Choroid plexus epithelial cell (primary cell): Measurements from ENCODE around the gene PARD3B.

Experiments
- DNase-seq: peaks from one replicate; pipeline ENCODE4 v3.0.0-alpha.2; 2010; ENCODE audit warnings: low read depth
- H3K4me3 ChIP-seq: 2 replicates; pipeline ENCODE4 v1.5.1; 2011; ENCODE audit warnings: low read depth, mild to moderate bottlenecking, control low read depth, low read length, moderate library complexity
- TF ChIP-seq, protein P1 (sequence below): conservative IDR thresholded peaks from 2 replicates; pipeline ENCODE4 v1.5.1; 2011; ENCODE audit warnings: low read depth, mild to moderate bottlenecking, control low read depth, inconsistent platforms, low read length, moderate library complexity

PARD3B gene

DNA sequence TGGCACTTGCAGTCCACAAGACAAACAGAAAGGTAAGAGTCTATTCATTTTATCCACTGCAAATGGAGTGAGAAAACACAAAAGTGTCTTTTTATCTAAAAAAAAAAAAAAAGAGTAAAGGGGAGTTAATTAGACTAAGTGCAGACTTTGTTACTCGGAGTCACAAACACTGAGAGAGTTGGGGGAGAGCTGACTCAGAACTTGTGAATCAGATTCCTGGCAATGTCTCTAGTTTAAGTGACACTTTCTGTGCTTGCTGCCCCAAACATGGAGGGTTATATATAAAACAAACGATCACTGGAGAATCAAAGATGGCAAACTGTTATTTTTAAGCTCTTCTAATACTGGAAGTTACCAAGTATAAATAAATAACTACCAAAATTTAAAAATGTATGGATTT lies 631.3 kb downstream of the PARD3B start:
- TF ChIP-seq, protein P1, sequence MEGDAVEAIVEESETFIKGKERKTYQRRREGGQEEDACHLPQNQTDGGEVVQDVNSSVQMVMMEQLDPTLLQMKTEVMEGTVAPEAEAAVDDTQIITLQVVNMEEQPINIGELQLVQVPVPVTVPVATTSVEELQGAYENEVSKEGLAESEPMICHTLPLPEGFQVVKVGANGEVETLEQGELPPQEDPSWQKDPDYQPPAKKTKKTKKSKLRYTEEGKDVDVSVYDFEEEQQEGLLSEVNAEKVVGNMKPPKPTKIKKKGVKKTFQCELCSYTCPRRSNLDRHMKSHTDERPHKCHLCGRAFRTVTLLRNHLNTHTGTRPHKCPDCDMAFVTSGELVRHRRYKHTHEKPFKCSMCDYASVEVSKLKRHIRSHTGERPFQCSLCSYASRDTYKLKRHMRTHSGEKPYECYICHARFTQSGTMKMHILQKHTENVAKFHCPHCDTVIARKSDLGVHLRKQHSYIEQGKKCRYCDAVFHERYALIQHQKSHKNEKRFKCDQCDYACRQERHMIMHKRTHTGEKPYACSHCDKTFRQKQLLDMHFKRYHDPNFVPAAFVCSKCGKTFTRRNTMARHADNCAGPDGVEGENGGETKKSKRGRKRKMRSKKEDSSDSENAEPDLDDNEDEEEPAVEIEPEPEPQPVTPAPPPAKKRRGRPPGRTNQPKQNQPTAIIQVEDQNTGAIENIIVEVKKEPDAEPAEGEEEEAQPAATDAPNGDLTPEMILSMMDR: no peak
- no peak for DNase-seq
- H3K4me3 ChIP-seq: no peak overlapping the region

DNA sequence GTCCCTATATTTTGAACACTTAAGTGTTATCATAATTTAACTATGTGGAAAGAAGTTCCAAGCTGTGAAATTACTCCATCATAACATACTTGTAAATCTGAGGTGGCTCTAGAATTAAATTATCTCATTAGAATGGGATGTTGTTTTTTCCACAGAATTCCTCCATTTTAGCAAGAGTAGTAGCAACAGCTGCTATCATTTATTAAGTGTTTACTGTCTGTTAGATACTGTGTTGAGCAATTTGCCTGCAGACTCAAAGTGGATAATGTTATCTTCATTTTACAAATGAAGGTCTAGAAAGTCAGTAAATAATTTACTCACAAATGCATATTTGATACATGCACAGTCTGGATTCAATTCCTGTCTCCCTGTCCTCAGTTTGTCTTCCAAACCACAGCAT lies 632.3 kb downstream of the PARD3B start:
- DNase-seq: no peak
- TF ChIP-seq, protein P1: no peak
- no peak overlapping the region for H3K4me3 ChIP-seq

DNA sequence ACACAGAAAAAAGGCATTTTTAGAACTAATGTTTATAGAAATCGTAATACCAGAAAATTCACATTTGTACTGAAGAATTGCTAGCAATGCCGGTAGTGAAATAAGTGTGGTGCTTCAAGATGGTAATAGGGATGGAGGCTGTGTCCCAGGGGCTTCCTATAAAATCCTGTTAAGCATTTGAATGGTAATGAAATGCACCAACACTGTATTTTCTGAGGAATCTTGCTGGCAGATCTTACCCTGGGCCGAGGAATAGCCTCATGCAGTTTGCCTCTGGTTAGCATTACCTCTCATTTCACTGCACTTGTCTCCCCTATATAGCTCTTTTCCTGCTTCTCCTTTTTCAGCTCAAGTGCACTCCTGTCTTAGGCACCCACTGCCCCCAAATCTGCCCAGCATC lies 635.5 kb downstream of the PARD3B start:
- TF ChIP-seq, protein P1: no peak
- H3K4me3 ChIP-seq: no peak overlapping the region
- DNase-seq: no peak

DNA sequence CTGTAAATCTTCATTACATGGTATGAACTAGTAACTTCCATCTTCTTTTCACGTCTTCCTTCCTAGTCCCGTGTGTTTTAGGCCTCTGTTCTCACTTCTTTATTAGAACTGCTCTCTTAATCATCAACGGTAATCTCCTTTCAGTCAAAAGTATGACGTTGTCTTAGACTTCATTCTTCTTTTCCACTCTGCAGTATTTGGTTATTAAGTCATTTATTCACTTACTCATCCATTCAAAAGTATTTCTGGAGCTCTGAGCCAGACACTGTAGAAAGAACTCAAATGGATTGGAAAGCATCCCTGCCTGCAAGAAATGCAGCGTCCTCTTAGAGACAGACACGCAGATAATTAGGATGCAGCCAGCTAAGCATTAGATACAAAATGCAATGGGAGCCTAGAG lies 642.5 kb downstream of the PARD3B start:
- DNase-seq: no peak
- TF ChIP-seq, protein P1: no peak
- no peak overlapping the region for H3K4me3 ChIP-seq

DNA sequence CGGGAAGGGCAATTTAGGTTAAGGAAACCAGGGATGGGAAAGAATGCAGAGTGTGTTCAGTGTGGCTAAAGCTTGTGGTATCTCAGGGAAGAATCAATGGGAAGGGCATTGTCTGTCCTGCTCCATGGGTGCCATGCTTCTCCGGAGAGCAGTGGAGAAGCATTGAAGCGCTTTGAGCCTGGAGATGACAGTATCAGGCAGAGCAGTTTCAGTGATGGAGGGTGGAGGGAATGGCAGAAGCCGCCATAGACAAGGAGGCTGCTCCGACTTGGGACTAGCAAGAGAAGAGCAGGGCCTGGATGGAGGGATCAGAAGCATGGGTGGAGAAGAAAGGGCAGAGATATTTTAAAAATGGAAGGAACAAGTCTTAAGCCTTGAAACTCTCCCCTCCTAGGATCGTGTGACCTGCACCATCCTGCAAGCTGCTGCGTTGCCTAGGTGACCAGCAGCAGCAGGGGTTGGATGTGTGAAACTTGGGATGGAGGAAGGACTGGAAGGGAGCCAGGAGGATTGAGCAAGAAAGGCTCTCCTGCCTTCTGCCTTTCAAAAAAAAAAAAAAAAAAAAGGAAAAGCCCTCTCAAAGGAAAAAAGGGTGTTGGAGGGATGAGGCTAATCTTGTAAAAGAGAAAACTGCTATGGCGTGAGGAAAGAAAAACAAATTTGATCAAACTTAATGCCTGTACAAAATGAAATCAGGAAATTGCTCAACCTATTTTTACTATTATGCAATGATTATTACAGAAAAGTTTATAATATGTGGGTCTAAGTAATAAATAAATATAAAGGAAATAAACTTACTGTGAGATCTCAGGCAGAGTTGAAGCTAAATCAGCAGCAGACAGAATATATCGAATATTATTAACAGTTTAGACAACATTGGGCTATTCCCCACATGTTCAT lies 643.2 kb downstream of the PARD3B start:
- no peak overlapping the region for H3K4me3 ChIP-seq
- DNase-seq: peak; percentile 95
- TF ChIP-seq, protein P1: no peak

DNA sequence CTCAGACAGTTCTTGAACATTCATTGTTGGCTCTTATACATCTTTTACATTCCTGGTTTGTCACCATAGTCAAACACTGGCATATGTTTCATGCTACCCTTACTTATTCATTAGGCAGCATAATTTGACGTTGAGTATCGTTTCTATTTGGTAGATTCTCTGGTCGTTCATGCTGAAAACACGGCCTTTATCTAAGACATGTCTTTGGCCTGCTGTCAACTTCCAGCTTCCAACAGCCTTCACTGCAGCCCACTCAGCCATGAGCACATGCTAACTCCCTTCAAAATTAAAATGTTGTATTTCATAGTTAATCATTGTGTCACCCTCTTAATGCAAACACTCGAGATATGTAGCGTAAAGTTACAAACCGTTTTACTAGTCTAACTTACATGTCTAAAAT lies 644.0 kb downstream of the PARD3B start:
- DNase-seq: no peak
- TF ChIP-seq, protein P1: no peak
- no peak overlapping the region for H3K4me3 ChIP-seq

DNA sequence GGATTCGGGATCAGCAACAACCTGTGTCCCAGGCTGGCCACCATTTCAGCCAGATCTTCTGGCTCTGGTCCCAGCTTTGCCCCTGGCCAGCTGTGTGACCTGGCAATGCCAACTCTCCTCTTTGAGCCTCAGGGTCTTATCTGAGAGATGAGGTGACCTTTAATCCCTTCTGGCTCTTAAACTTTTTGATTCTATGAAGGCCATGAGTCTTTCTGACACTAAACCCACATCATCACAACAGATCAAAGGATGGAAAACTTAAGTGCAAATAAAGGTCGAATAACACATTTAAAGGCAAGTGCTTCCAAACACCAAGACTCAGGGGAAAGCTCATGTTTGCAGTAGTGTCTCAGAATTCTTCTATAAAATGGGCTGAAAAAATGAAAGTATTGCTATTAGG lies 645.3 kb downstream of the PARD3B start:
- no peak overlapping the region for H3K4me3 ChIP-seq
- no peak for DNase-seq
- TF ChIP-seq, protein P1: no peak
